Hepatocyte (in vitro differentiated cells): Measurements from ENCODE around the gene ITGA8. TPM values are rescaled to one million over a fixed set of nuclear protein-coding genes. Genes with fewer than 3 reads are reported as not detected.

Experiments
- DNase-seq: peaks from one replicate; pipeline ENCODE4 v3.0.0-alpha.2; 2016; ENCODE audit warnings: low spot score
- H2AFZ ChIP-seq: fragments of 200-600 bp; sonication (generic); 2 replicates; pipeline ENCODE4 v1.6.0; 2016; ENCODE audit warnings: antibody characterized with exemption, mild to moderate bottlenecking
- H3K27ac ChIP-seq: fragments of 200-600 bp; sonication (generic); 2 replicates; pipeline ENCODE4 v1.5.1; 2016; ENCODE audit warnings: mild to moderate bottlenecking
- H3K27me3 ChIP-seq: fragments of 200-600 bp; sonication (generic); 2 replicates; pipeline ENCODE4 v1.6.1; 2016
- H3K36me3 ChIP-seq: fragments of 200-600 bp; sonication (generic); replicated peaks from 2 replicates; pipeline ENCODE4 v1.5.1; 2016; ENCODE audit warnings: low read depth; ENCODE audit not compliant: insufficient read depth
- H3K4me1 ChIP-seq: fragments of 200-600 bp; sonication (generic); 2 replicates; pipeline ENCODE4 v1.5.1; 2016; ENCODE audit warnings: mild to moderate bottlenecking, moderate library complexity; ENCODE audit not compliant: insufficient read depth
- H3K4me2 ChIP-seq: fragments of 200-600 bp; sonication (generic); 2 replicates; pipeline ENCODE4 v1.6.0; 2016
- H3K4me3 ChIP-seq: fragments of 200-600 bp; sonication (generic); 2 replicates; pipeline ENCODE4 v1.5.1; 2016; ENCODE audit warnings: mild to moderate bottlenecking
- H3K79me2 ChIP-seq: fragments of 200-600 bp; sonication (generic); 2 replicates; pipeline ENCODE4 v1.6.0; 2017; ENCODE audit warnings: mild to moderate bottlenecking
- H3K9me2 ChIP-seq: fragments of 200-600 bp; sonication (generic); replicated peaks from 2 replicates; pipeline ENCODE4 v1.6.0; 2017; ENCODE audit warnings: mild to moderate bottlenecking; ENCODE audit not compliant: insufficient read depth
- H3K9me3 ChIP-seq: fragments of 200-600 bp; sonication (generic); 2 replicates; pipeline ENCODE4 v1.5.1; 2016; ENCODE audit warnings: low read depth, mild to moderate bottlenecking
- H4K20me1 ChIP-seq: fragments of 200-600 bp; sonication (generic); 2 replicates; pipeline ENCODE4 v1.6.0; 2016; ENCODE audit warnings: mild to moderate bottlenecking; ENCODE audit not compliant: insufficient read depth, poor library complexity, severe bottlenecking
- EZH2 ChIP-seq: fragments of 200-600 bp; sonication (generic); IDR thresholded peaks from 2 replicates; pipeline ENCODE4 v1.6.1; 2016; ENCODE audit warnings: antibody characterized with exemption, mild to moderate bottlenecking, borderline replicate concordance
- EZH2phosphoT487 ChIP-seq: fragments of 200-600 bp; sonication (generic); IDR thresholded peaks from one replicate; pipeline ENCODE4 v1.6.1; 2018; ENCODE audit warnings: antibody characterized with exemption, mild to moderate bottlenecking, low read depth, moderate library complexity; ENCODE audit not compliant: unreplicated experiment, severe bottlenecking
- WGBS: methylation state at CpG from one replicate; pipeline ENCODE4 v1.1.6; 2016; ENCODE audit warnings: low lambda C conversion rate; ENCODE audit errors: missing lambda C conversion rate; 5-methylcytosine and 5-hydroxymethylcytosine counted together
- polyA plus RNA-seq: library from polyadenylated mRNA; unstranded; fragments of >200 nt; fragmentation: Nextera tagmentation; extraction: Ambion mirVana; gene quantifications from 2 replicates; pipeline ENCODE4 v1.2.1, GENCODE V29; 2016
- total RNA-seq: library from RNA; depleted of rRNA; stranded (reverse); fragments of >200 nt; gene quantifications from 2 replicates; pipeline ENCODE4 v1.2.3, GENCODE V29; 2014
- TF ChIP-seq, protein P1 (sequence below): fragments of 200-600 bp; sonication (generic); IDR thresholded peaks from 2 replicates; pipeline ENCODE4 v1.5.1; 2016; ENCODE audit warnings: antibody characterized with exemption, mild to moderate bottlenecking; ENCODE audit not compliant: poor library complexity

Gene ITGA8
- total and polyA plus RNA-seq, 2 experiments from 2014 or later, result 2.9 to 16.8 TPM

DNA sequence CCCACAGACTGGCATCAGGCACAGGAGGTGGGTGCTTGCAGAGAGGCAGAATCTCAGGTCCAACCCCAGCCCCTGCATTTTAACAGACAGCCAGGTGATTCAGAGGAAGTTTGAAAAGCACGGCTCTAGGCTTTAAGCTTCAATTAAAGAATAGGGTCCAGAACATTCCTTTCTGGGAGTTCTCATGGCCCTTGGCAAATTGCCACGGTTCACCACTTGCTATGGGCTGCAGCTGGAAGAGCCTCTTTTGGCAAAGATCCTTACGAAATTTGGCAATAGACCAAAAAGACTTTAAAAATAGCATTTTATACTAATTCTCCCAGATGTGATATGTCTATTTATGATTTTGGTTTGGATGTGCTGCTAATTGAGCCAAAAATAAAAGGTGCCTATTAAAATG, 148.1 kb downstream of the ITGA8 start:
- Histone ChIP-seq H3K9me3 (no peaks in the 10 kb centered on the region), H3K4me2 (no peak overlapping the region), H3K9me2 (no peaks in the 10 kb centered on the region), H4K20me1 (no peaks in the 10 kb centered on the region), H3K79me2 (no peaks in the 10 kb centered on the region), H3K27ac (no peak overlapping the region), H2AFZ (no peak overlapping the region), H3K36me3 (no peaks in the 10 kb centered on the region), H3K4me3 (no peak overlapping the region), H3K4me1 (peaks cover 3% of the 10 kb centered on the region), H3K27me3 (no peaks in the 10 kb centered on the region)
- peak; percentile 49 for DNase-seq
- TF ChIP-seq EZH2, result no peak
- TF ChIP-seq, protein P1, sequence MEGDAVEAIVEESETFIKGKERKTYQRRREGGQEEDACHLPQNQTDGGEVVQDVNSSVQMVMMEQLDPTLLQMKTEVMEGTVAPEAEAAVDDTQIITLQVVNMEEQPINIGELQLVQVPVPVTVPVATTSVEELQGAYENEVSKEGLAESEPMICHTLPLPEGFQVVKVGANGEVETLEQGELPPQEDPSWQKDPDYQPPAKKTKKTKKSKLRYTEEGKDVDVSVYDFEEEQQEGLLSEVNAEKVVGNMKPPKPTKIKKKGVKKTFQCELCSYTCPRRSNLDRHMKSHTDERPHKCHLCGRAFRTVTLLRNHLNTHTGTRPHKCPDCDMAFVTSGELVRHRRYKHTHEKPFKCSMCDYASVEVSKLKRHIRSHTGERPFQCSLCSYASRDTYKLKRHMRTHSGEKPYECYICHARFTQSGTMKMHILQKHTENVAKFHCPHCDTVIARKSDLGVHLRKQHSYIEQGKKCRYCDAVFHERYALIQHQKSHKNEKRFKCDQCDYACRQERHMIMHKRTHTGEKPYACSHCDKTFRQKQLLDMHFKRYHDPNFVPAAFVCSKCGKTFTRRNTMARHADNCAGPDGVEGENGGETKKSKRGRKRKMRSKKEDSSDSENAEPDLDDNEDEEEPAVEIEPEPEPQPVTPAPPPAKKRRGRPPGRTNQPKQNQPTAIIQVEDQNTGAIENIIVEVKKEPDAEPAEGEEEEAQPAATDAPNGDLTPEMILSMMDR, result no peak
- no peak for TF ChIP-seq EZH2phosphoT487
- WGBS, result 23% methylated on average over 3 of the region's 3 CpGs

DNA sequence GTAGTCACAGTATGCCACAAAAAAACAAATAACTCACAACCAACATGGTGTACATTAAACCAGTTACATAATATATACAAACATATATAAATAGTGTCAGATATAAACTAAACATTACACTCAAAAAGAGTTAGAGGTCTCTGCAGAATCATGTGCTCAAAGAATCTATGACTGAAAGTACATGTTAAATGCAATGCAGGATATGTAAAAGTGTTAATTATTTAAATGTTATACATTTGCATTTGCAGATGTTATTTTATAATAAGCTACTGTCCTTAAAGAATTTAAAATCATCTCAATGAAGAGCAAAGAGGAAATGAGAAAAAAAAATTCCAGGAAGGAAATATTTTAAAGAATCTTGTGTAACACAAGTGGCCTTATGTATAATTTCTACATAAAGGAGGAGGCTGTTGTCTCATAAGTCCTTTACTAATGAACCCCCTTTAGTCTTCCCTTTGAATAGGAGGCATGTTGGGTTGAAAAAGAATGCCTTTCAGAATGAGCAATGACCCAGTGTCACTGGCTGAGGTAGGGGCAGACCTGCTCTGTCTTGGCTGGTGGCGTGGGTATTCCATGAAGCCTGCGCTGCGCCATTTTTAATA, 148.9 kb downstream of the ITGA8 start:
- Histone ChIP-seq H3K4me3 (no peak overlapping the region), H3K79me2 (no peaks in the 10 kb centered on the region), H3K27ac (no peak overlapping the region), H3K4me1 (peaks cover 3% of the 10 kb centered on the region), H3K9me3 (no peaks in the 10 kb centered on the region), H2AFZ (no peak overlapping the region), H3K4me2 (no peak overlapping the region), H3K36me3 (no peaks in the 10 kb centered on the region), H3K27me3 (no peaks in the 10 kb centered on the region), H4K20me1 (no peaks in the 10 kb centered on the region), H3K9me2 (no peaks in the 10 kb centered on the region)
- WGBS, result 98% methylated on average over 3 of the region's 3 CpGs
- DNase-seq, result no peak
- TF ChIP-seq EZH2 (no peak), EZH2phosphoT487 (no peak)
- TF ChIP-seq, protein P1, result no peak

DNA sequence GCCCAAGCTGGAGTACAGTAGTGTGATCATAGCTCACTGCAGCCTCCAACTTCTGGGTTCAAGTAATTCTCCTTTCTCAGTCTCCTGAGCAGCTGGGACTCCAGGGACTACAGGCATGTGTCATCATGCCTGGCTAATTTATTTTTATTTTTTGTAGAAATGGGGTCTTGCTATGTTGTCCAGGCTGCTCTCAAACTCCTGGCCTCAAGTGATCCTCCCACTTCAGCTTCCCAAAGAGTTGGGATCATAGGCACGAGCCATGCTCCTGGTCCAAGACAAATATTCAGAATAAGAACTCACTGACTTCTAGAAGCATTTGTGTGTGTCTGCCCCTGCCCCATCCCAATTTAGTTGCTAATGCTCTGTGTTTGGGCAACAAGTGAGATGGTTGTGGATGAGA, 151.8 kb downstream of the ITGA8 start:
- WGBS, result 100% methylated on average over 1 of the region's 1 CpG
- H3K9me2 ChIP-seq, result no peaks in the 10 kb centered on the region
- H3K79me2 ChIP-seq, result no peaks in the 10 kb centered on the region

More for the DNA sequence above, 151.8 kb downstream of the ITGA8 start:
- DNase-seq, result no peak
- Histone ChIP-seq H3K4me1 (peaks cover 3% of the 10 kb centered on the region), H3K9me3 (no peaks in the 10 kb centered on the region), H3K36me3 (no peaks in the 10 kb centered on the region), H3K4me2 (no peak overlapping the region), H3K27ac (no peak overlapping the region), H2AFZ (no peak overlapping the region), H4K20me1 (no peaks in the 10 kb centered on the region), H3K4me3 (no peak overlapping the region), H3K27me3 (no peaks in the 10 kb centered on the region)
- TF ChIP-seq EZH2 (no peak), EZH2phosphoT487 (no peak)
- TF ChIP-seq, protein P1, result no peak
